Endothelial cell of umbilical vein (primary cell): Measurements from ENCODE around the gene MYEOV. TPM values are rescaled to one million over a fixed set of nuclear protein-coding genes. Genes with fewer than 3 reads are reported as not detected.

Experiments
- BruUV-seq: library from RNA; stranded (reverse); fragments of 400-500 nt; replicated peaks from 2 replicates; lab custom pipeline; 2021; lab: Mats Ljungman, UMichigan
- CTCF ChIA-PET: fragments of 300-600, 350-600 bp; sonication (Branson Sonifier 250); formaldehyde crosslinking; loops from one replicate; lab custom pipeline; 2021; ENCODE audit warnings: antibody characterized with exemption, inconsistent platforms; lab: Charles Lee
- POLR2A ChIA-PET: fragments of 300-600, 350-600 bp; sonication (Branson Sonifier 250); formaldehyde crosslinking; loops from one replicate; lab custom pipeline; 2021; ENCODE audit warnings: antibody characterized with exemption, inconsistent platforms; lab: Charles Lee
- DNase-seq: peaks from one replicate; pipeline ENCODE4 v3.0.0-alpha.2; 2011; ENCODE audit warnings: low read depth, low spot score
- FAIRE-seq: peaks from 2 replicates; lab custom pipeline; 2011; peaks lifted over from hg19 to GRCh38; lab: Jason Lieb, UNC
- H2AFZ ChIP-seq: 2 replicates; pipeline ENCODE4 v1.6.0; 2012; ENCODE audit warnings: low read depth, low read length, control low read depth, inconsistent platforms
- H3K27ac ChIP-seq: 2 replicates; pipeline ENCODE4 v1.5.1; 2011; ENCODE audit warnings: low read depth, mild to moderate bottlenecking, control low read depth, low read length, moderate library complexity; ENCODE audit not compliant: insufficient read depth
- H3K27me3 ChIP-seq, 2 experiments: 2 replicates each; pipeline versions ENCODE4 v1.6.0 to v1.6.1; 2011; ENCODE audit warnings: low read length in 2 of 2, mixed read lengths in 1 of 2; ENCODE audit not compliant: control insufficient read depth in 2 of 2, insufficient read depth in 2 of 2
- H3K36me3 ChIP-seq, 2 experiments: 2 replicates in 1 of 2; 3 replicates in 1 of 2; pipeline ENCODE4 v1.5.1; 2011; ENCODE audit warnings: low read length in 2 of 2, mild to moderate bottlenecking in 1 of 2, moderate library complexity in 1 of 2; ENCODE audit not compliant: control insufficient read depth in 2 of 2, insufficient read depth in 2 of 2; ENCODE audit errors: extremely low read depth in 1 of 2
- H3K4me1 ChIP-seq: 3 replicates; pipeline ENCODE4 v1.5.1; 2011; ENCODE audit warnings: mild to moderate bottlenecking, low read length; ENCODE audit not compliant: control insufficient read depth, insufficient read depth; ENCODE audit errors: extremely low read depth
- H3K4me2 ChIP-seq: 2 replicates; pipeline ENCODE4 v1.6.1; 2011; ENCODE audit warnings: low read length, control low read depth, mixed read lengths; ENCODE audit not compliant: insufficient read depth
- H3K4me3 ChIP-seq, 3 experiments: fragments of 200-600 bp in 1 of 3; sonication (generic), shearing (Covaris generic) in 1 of 3; replicated peaks in 1 of 3; 2 replicates each; pipeline ENCODE4 v1.5.1; 2011 to 2016; ENCODE audit warnings: control low read depth in 3 of 3, low read length in 3 of 3, mild to moderate bottlenecking in 2 of 3, inconsistent platforms in 1 of 3, low read depth in 1 of 3, moderate library complexity in 1 of 3; ENCODE audit not compliant: insufficient read depth in 1 of 3
- H3K79me2 ChIP-seq: 2 replicates; pipeline ENCODE4 v1.6.0; 2012; ENCODE audit warnings: low read length, inconsistent platforms; ENCODE audit not compliant: control insufficient read depth, insufficient read depth
- H3K9ac ChIP-seq: replicated peaks from 2 replicates; pipeline ENCODE3; 2011; ENCODE audit warnings: low read length, control low read depth; ENCODE audit not compliant: insufficient read depth; ENCODE audit errors: extremely low read depth
- H3K9me1 ChIP-seq: replicated peaks from 3 replicates; pipeline ENCODE4 v1.6.0; 2011; ENCODE audit warnings: mild to moderate bottlenecking, low read length; ENCODE audit not compliant: control insufficient read depth, insufficient read depth; ENCODE audit errors: extremely low read depth
- H3K9me3 ChIP-seq: replicated peaks from 2 replicates; pipeline ENCODE4 v1.5.1; 2012; ENCODE audit warnings: low read length, inconsistent platforms; ENCODE audit not compliant: control insufficient read depth, insufficient read depth
- H4K20me1 ChIP-seq: replicated peaks from 2 replicates; pipeline ENCODE3; 2011; ENCODE audit warnings: mild to moderate bottlenecking, low read length; ENCODE audit not compliant: control insufficient read depth, insufficient read depth; ENCODE audit errors: extremely low read depth
- EZH2 ChIP-seq: IDR thresholded peaks from 2 replicates; pipeline ENCODE4 v1.6.1; 2012; ENCODE audit warnings: borderline replicate concordance, low read depth, mild to moderate bottlenecking, moderate library complexity, low read length, inconsistent platforms; ENCODE audit not compliant: severe bottlenecking
- FOS ChIP-seq: IDR thresholded peaks from 2 replicates; pipeline ENCODE4 v1.6.1; 2011; ENCODE audit warnings: mild to moderate bottlenecking, low read length, moderate library complexity, borderline replicate concordance; ENCODE audit not compliant: insufficient read depth
- GATA2 ChIP-seq: IDR thresholded peaks from 2 replicates; pipeline ENCODE4 v1.7.0; 2011; ENCODE audit warnings: low read depth, mild to moderate bottlenecking, moderate library complexity, mixed read lengths, low read length; ENCODE audit not compliant: insufficient read length, insufficient read depth
- JUN ChIP-seq: IDR thresholded peaks from 2 replicates; pipeline ENCODE4 v1.6.1; 2011; ENCODE audit warnings: borderline replicate concordance, low read depth; ENCODE audit not compliant: insufficient read length, insufficient read depth
- MYC ChIP-seq: IDR thresholded peaks from one replicate; pipeline ENCODE4 v1.6.1; 2011; ENCODE audit warnings: mild to moderate bottlenecking, low read depth, low read length
- POLR2A ChIP-seq: IDR thresholded peaks from 2 replicates; pipeline ENCODE4 v1.6.1; 2012; ENCODE audit warnings: low read depth, mild to moderate bottlenecking, control low read depth, low read length
- POLR2AphosphoS5 ChIP-seq: IDR thresholded peaks from 2 replicates; pipeline ENCODE4 v1.6.1; 2012; ENCODE audit warnings: low read depth, mild to moderate bottlenecking, control low read depth, low read length, moderate library complexity; ENCODE audit not compliant: insufficient read depth
- dilution Hi-C: fragments of 300-500 bp; cut with MboI; formaldehyde crosslinking; loops from one replicate; pipeline ENCODE4 v1.15.0; 2019; ENCODE audit warnings: low sequenced_read_pairs; ENCODE audit not compliant: extremely low pct_ligation_motif_present
- intact Hi-C: fragments of 100-400 bp; cut with micrococcal nuclease; formaldehyde crosslinking; loops from one replicate; pipeline ENCODE4 v1.10.0; 2022
- polyA plus RNA-seq, 4 experiments: library from polyadenylated mRNA; depleted of rRNA in 3 of 4; stranded (reverse) in 3 of 4; unstranded in 1 of 4; fragments of >200 nt; gene quantifications; 2 replicates each; pipeline versions ENCODE4 v1.2.1 to v1.2.3, GENCODE V29; 2011 to 2012; ENCODE audit warnings: missing spikeins in 1 of 4
- total RNA-seq: library from RNA; stranded (reverse); gene quantifications from 2 replicates; pipeline ENCODE4 v1.2.3, GENCODE V29; 2021
- TF ChIP-seq, protein P1 (sequence below), 2 donors: IDR thresholded peaks; 1 replicate in 1 of 2; 2 replicates in 1 of 2; pipeline ENCODE4 v1.5.1; 2011; ENCODE audit warnings: low read length in 2 of 2, mild to moderate bottlenecking in 2 of 2, moderate library complexity in 2 of 2, control low read depth in 1 of 2, inconsistent platforms in 1 of 2, low read depth in 1 of 2; ENCODE audit not compliant: insufficient read depth in 1 of 2; ENCODE audit errors: extremely low read depth in 1 of 2
- TF ChIP-seq, protein P2 (sequence below): IDR thresholded peaks from 2 replicates; pipeline ENCODE4 v1.6.1; 2011; ENCODE audit not compliant: insufficient read depth, insufficient read length

MYEOV gene
- total and polyA plus RNA-seq, 2 donors (not counting 3 experiments of a cell fraction or from before 2014, with no cell fraction given), result 3.8 to 14.4 TPM

DNA sequence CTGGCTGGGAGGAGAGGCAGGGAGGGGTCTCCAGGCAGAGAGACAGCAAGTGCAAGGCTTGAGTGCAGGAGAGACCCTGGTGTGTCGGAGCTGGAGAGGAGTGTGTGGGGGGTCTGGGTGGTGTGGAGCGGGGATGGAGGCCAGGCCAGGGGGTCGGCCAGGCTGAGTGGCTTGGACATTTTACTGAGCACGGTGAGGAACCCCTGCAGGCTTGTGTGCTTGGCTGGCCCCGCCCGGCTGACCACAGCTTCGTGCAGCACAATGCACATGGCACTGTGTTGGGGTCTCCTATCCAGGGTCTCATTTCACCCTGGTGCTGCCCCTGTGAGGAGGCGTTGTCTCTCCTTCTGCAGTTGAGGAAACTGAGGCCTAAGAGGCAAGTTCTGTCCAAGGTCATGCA, 5.6 kb downstream of the MYEOV start:
- POLR2A ChIA-PET, result interaction anchor here (1.3 kb wide), 2 partner anchors 53 to 150 kb away, joined by 3 to 4 read pairs; no protein-coding TSS in a partner anchor
- no peaks in the 10 kb centered on the region for H4K20me1 ChIP-seq
- H3K9me1 ChIP-seq, result no peaks in the 10 kb centered on the region
- H3K4me2 ChIP-seq, result no peak overlapping the region
- intact Hi-C loops (loop anchor here (10.0 kb wide), 1 partner anchor 195 kb away; no protein-coding TSS in a partner anchor), dilution Hi-C loops (no loop called here)
- no peaks in the 10 kb centered on the region for H3K9me3 ChIP-seq
- H2AFZ ChIP-seq, result no peak overlapping the region
- no peak overlapping the region for H3K9ac ChIP-seq
- H3K4me1 ChIP-seq, result peaks cover 62% of the 10 kb centered on the region
- H3K79me2 ChIP-seq, result peaks cover 45% of the 10 kb centered on the region
- DNase-seq, result no peak
- no peaks in the 10 kb centered on the region for H3K27me3 ChIP-seq
- no peak overlapping the region for H3K4me3 ChIP-seq
- peak overlapping the region; percentile 98 for H3K27ac ChIP-seq
- no TSS peak for BruUV-seq
- no peak for FAIRE-seq
- TF ChIP-seq POLR2A, result no peak
- TF ChIP-seq, protein P1, sequence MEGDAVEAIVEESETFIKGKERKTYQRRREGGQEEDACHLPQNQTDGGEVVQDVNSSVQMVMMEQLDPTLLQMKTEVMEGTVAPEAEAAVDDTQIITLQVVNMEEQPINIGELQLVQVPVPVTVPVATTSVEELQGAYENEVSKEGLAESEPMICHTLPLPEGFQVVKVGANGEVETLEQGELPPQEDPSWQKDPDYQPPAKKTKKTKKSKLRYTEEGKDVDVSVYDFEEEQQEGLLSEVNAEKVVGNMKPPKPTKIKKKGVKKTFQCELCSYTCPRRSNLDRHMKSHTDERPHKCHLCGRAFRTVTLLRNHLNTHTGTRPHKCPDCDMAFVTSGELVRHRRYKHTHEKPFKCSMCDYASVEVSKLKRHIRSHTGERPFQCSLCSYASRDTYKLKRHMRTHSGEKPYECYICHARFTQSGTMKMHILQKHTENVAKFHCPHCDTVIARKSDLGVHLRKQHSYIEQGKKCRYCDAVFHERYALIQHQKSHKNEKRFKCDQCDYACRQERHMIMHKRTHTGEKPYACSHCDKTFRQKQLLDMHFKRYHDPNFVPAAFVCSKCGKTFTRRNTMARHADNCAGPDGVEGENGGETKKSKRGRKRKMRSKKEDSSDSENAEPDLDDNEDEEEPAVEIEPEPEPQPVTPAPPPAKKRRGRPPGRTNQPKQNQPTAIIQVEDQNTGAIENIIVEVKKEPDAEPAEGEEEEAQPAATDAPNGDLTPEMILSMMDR (IDR thresholded peaks at IDR 0.05; ENCODE audit: extremely low read depth in 1 of 2, insufficient read depth in 1 of 2, low read depth in 1 of 2, low read length in 2 of 2), result no peak
- no peak for TF ChIP-seq JUN
- no peak for TF ChIP-seq GATA2
- TF ChIP-seq MYC, result no peak
- no peak for TF ChIP-seq FOS
- TF ChIP-seq, protein P2, sequence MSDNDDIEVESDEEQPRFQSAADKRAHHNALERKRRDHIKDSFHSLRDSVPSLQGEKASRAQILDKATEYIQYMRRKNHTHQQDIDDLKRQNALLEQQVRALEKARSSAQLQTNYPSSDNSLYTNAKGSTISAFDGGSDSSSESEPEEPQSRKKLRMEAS, result no peak
- TF ChIP-seq EZH2, result no peak
- TF ChIP-seq POLR2AphosphoS5, result no peak
- CTCF ChIA-PET, result interaction anchor here (0.7 to 4.7 kb wide), 5 partner anchors 13 to 168 kb away, joined by 3 to 25 read pairs (median 4); no protein-coding TSS in a partner anchor
- no peaks in the 10 kb centered on the region for H3K36me3 ChIP-seq
